ENCODE data around the gene GDPD3.

GRCh38 chr16:30151091-30151490, 37.8 kb upstream of the GDPD3 start:
- TF ChIP-seq CTCF (IDR thresholded peaks at IDR 0.05) (no peak), POLR2A (IDR thresholded peaks at IDR 0.05) (no peak)
